HepG2 (cell line): ENCODE measurements around the gene KITLG. TPM values are rescaled to one million over a fixed set of nuclear protein-coding genes. Genes with fewer than 3 reads are reported as not detected.

Experiments used
- ATAC-seq: fragments of 200-7000 bp; cut with Tn5 transposase; 3 replicates; pipeline ENCODE4 v1.9.1; 2020; ENCODE audit warnings: mild to moderate bottlenecking, moderate library complexity
- BruUV-seq: library from RNA; stranded (reverse); fragments of 400-500 nt; replicated peaks from 2 replicates; lab custom pipeline; 2021; lab: Mats Ljungman, UMichigan
- CTCF ChIA-PET: fragments of 300-600 bp; formaldehyde crosslinking; extraction: SDS; loops from one replicate; lab custom pipeline; 2021; ENCODE audit warnings: low total read pairs, inconsistent platforms, low intra/inter-chr PET ratio; lab: Yijun Ruan, JAX
- POLR2A ChIA-PET: fragments of 350-600 bp; sonication (Branson Sonifier 250); formaldehyde crosslinking; loops from one replicate; lab custom pipeline; 2020; ENCODE audit warnings: antibody characterized with exemption, inconsistent platforms; lab: Yijun Ruan, JAX
- DNase-seq: peaks from one replicate; pipeline ENCODE4 v3.0.0-alpha.2; 2015; ENCODE audit warnings: low spot score
- FAIRE-seq: peaks from 3 replicates; lab custom pipeline; 2011; peaks lifted over from hg19 to GRCh38; lab: Jason Lieb, UNC
- H2AFZ ChIP-seq: one replicate; pipeline ENCODE4 v1.6.1; 2011; ENCODE audit warnings: low read length, inconsistent platforms
- H3K27ac ChIP-seq: fragments of 300-600 bp; 3 replicates; pipeline ENCODE4 v1.8.0; 2011; ENCODE audit warnings: mixed run types, mild to moderate bottlenecking, mixed read lengths, low read length, inconsistent platforms; ENCODE audit not compliant: insufficient read depth; ENCODE audit errors: extremely low read length
- H3K27me3 ChIP-seq, 2 experiments: fragments of 200-600 bp in 1 of 2; 2 replicates in 1 of 2; 3 replicates in 1 of 2; pipeline versions ENCODE4 v1.6.0 to v1.8.0; 2011; ENCODE audit warnings: low read length in 2 of 2, mild to moderate bottlenecking in 2 of 2, moderate library complexity in 2 of 2, inconsistent platforms in 1 of 2; ENCODE audit not compliant: insufficient read depth in 2 of 2, control insufficient read depth in 1 of 2
- H3K36me3 ChIP-seq, 2 experiments: fragments of 200-600 bp in 1 of 2; replicated peaks in 1 of 2; 2 replicates in 1 of 2; 3 replicates in 1 of 2; pipeline versions ENCODE4 v1.5.1 to v1.8.0; 2011; ENCODE audit warnings: low read length in 2 of 2, inconsistent platforms in 1 of 2; ENCODE audit not compliant: insufficient read depth in 2 of 2, control insufficient read depth in 1 of 2
- H3K4me1 ChIP-seq: 2 replicates; pipeline ENCODE4 v1.5.1; 2012; ENCODE audit warnings: low read length, inconsistent platforms; ENCODE audit not compliant: insufficient read depth
- H3K4me2 ChIP-seq: 2 replicates; pipeline ENCODE4 v1.6.0; 2011; ENCODE audit warnings: low read depth, low read length, inconsistent platforms
- H3K4me3 ChIP-seq, 3 experiments: fragments of 200-600 bp in 1 of 3; sonication (generic), shearing (Covaris generic) in 1 of 3; replicated peaks in 1 of 3; 2 replicates each; pipeline ENCODE4 v1.5.1; 2011 to 2016; ENCODE audit warnings: low read length in 3 of 3, inconsistent platforms in 2 of 3, low read depth in 2 of 3, mild to moderate bottlenecking in 2 of 3, control low read depth in 1 of 3, mixed read lengths in 1 of 3; ENCODE audit not compliant: insufficient read depth in 1 of 3
- H3K79me2 ChIP-seq: one replicate; pipeline ENCODE4 v1.6.1; 2011; ENCODE audit warnings: low read length, inconsistent platforms; ENCODE audit not compliant: insufficient read depth
- H3K9ac ChIP-seq: 2 replicates; pipeline ENCODE4 v1.6.0; 2011; ENCODE audit warnings: mild to moderate bottlenecking, low read depth, low read length, inconsistent platforms; ENCODE audit not compliant: insufficient read depth
- H3K9me3 ChIP-seq: 2 replicates; pipeline ENCODE4 v1.5.1; 2012; ENCODE audit warnings: mild to moderate bottlenecking, low read length
- H4K20me1 ChIP-seq: 2 replicates; pipeline ENCODE4 v1.6.0; 2011; ENCODE audit warnings: inconsistent platforms, mild to moderate bottlenecking, low read length, moderate library complexity; ENCODE audit not compliant: insufficient read depth
- ATRX ChIP-seq: sonication (generic); formaldehyde crosslinking; IDR thresholded peaks from 2 replicates; pipeline ENCODE4 v1.4.0; 2020; ENCODE audit warnings: missing genetic modification reagents, borderline replicate concordance
- CENPX ChIP-seq: sonication (generic); formaldehyde crosslinking; IDR thresholded peaks from 2 replicates; pipeline ENCODE4 v1.9.0; 2021; ENCODE audit warnings: mild to moderate bottlenecking, missing genetic modification reagents, moderate library complexity
- ZNF24 ChIP-seq: fragments of 450-650 bp; IDR thresholded peaks from 2 replicates; pipeline ENCODE4 v1.6.1; 2017; ENCODE audit warnings: antibody characterized with exemption, mild to moderate bottlenecking
- ZNF773 ChIP-seq: sonication (generic); formaldehyde crosslinking; IDR thresholded peaks from 2 replicates; pipeline ENCODE4 v1.4.0; 2020; ENCODE audit warnings: missing genetic modification reagents, borderline replicate concordance
- WGBS: methylation state at CpG from one replicate; pipeline ENCODE4 v1.1.6; 2017; ENCODE audit warnings: low lambda C conversion rate; 5-methylcytosine and 5-hydroxymethylcytosine counted together
- in situ Hi-C: cut with HindIII; loops from 2 replicates; pipeline ENCODE4 v1.10.0; 2017; ENCODE audit warnings: low pct_unique_long_range_greater_than_20kb; ENCODE audit not compliant: extremely low pct_ligation_motif_present
- intact Hi-C: fragments of 100-400 bp; cut with micrococcal nuclease; formaldehyde crosslinking; loops from one replicate; pipeline ENCODE4 v1.10.0; 2022; ENCODE audit not compliant: unreplicated experiment
- polyA plus RNA-seq, 8 experiments: library from polyadenylated mRNA; depleted of rRNA in 3 of 8; stranded (reverse) in 7 of 8; unstranded in 1 of 8; fragments of >200 nt; fragmentation: Illumina TruSeq in 4 of 8; extraction: Trizol in 4 of 8; gene quantifications; 2 replicates each; pipeline versions ENCODE4 v1.2.1 to v1.2.3, GENCODE V29; 2011 to 2016; ENCODE audit warnings: low read depth in 4 of 8, missing spikeins in 1 of 8, mixed read lengths in 1 of 8; ENCODE audit not compliant: insufficient read depth in 1 of 8
- small RNA-seq, 3 experiments: library from RNA; depleted of rRNA; stranded (forward); fragments of <200 nt; gene quantifications; one replicate each; pipeline ENCODE3, GENCODE V24; 2012; ENCODE audit warnings: low read depth in 2 of 3, low replicate concordance in 1 of 3; ENCODE audit not compliant: insufficient read length in 3 of 3, insufficient read depth in 2 of 3
- total RNA-seq, 5 experiments: library from RNA; depleted of rRNA; stranded (reverse); fragments of >200 nt; fragmentation: Illumina TruSeq; extraction: Trizol; gene quantifications; 2 replicates each; pipeline ENCODE4 v1.2.3, GENCODE V29; 2016; ENCODE audit warnings: low read depth in 1 of 5
- TF ChIP-seq, protein P1 (sequence below): sonication (generic); formaldehyde crosslinking; IDR thresholded peaks from 2 replicates; pipeline ENCODE4 v1.5.0; 2020; ENCODE audit warnings: mild to moderate bottlenecking, missing genetic modification reagents
- TF ChIP-seq, protein P2 (sequence below): sonication (generic); formaldehyde crosslinking; conservative IDR thresholded peaks from 2 replicates; pipeline ENCODE4 v1.4.0; 2020; ENCODE audit warnings: missing genetic modification reagents

KITLG gene
- total and polyA plus RNA-seq, 2 of the 13 experiments (the other 11 are each of a cell fraction or from before 2014, with no cell fraction given) = 0.66 to 4.3 TPM

DNA sequence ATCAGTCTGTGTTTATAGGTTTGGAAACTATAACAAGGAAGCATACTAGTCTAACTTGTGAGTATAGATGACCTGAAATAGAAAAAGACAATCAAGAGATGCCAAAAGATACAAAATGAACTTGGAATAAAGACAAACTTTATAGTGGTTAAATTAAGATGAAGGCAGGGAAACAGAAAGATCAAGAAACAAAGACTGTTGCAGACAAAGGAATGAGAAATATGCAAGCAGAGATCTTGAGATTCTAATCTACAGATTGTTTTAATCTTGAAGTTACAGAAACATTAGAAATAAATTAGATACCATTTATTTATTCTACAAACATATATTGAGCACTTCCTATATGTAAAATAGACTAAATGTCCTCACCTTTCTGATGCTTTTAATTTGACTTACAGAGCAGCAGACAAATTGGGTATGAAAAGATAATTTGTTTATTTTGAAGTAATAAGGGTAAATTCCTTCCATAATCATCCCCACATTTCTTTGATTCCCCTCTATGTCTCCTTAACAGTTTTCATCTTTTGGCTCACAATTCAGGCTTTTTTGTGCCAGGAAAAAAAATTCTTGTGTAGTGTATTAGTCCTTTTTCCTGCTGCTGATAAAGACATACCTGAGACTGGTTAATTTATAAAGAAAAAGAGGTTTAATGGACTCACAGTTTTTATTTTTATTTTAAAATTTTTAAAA is 134.4 kb downstream of the KITLG start (continued):
- TF ChIP-seq, protein P1, sequence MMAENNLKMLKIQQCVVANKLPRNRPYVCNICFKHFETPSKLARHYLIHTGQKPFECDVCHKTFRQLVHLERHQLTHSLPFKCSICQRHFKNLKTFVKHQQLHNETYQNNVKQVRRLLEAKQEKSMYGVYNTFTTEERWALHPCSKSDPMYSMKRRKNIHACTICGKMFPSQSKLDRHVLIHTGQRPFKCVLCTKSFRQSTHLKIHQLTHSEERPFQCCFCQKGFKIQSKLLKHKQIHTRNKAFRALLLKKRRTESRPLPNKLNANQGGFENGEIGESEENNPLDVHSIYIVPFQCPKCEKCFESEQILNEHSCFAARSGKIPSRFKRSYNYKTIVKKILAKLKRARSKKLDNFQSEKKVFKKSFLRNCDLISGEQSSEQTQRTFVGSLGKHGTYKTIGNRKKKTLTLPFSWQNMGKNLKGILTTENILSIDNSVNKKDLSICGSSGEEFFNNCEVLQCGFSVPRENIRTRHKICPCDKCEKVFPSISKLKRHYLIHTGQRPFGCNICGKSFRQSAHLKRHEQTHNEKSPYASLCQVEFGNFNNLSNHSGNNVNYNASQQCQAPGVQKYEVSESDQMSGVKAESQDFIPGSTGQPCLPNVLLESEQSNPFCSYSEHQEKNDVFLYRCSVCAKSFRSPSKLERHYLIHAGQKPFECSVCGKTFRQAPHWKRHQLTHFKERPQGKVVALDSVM (CRISPR knock-in tag) = no peak
- TF ChIP-seq, all 625 proteins: peak for 0

DNA sequence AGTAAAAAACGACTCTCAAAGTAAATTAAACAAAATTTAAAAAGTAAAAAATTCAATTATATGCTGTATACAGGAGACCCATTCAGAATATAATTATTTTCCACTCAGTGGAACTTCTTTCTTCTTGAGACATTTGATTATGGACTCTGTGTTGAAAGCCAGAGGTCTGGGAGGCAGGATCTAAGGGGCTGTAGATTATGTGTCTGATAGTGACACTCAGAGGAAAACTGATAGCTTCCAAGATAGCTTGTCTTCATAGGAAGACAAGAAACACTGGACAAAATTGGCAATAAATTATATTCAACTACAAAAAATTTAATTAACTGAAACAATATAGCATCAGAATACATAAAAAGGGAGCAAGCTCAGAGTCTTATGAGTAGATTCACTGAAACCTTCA is 135.8 kb downstream of the KITLG start:
- Histone ChIP-seq H3K4me2 (no peak overlapping the region), H3K4me3 (no peak overlapping the region), H3K27me3 (no peaks in the 10 kb centered on the region), H3K4me1 (no peaks in the 10 kb centered on the region), H3K79me2 (no peaks in the 10 kb centered on the region), H4K20me1 (no peaks in the 10 kb centered on the region), H3K9me3 (no peaks in the 10 kb centered on the region), H3K36me3 (no peaks in the 10 kb centered on the region), H3K27ac (no peak overlapping the region), H3K9ac (no peak overlapping the region), H2AFZ (no peak overlapping the region)
- CTCF ChIA-PET = no interaction called here
- 0% methylated on average over 1 of the region's 1 CpG for WGBS
- DNase-seq (no peak), ATAC-seq (no peak), FAIRE-seq (no peak)
- in situ Hi-C loops (no loop called here), intact Hi-C loops (no loop called here)
- BruUV-seq = no TSS peak
- no peak for TF ChIP-seq CENPX
- no peak for TF ChIP-seq ZNF24
- TF ChIP-seq, protein P2, sequence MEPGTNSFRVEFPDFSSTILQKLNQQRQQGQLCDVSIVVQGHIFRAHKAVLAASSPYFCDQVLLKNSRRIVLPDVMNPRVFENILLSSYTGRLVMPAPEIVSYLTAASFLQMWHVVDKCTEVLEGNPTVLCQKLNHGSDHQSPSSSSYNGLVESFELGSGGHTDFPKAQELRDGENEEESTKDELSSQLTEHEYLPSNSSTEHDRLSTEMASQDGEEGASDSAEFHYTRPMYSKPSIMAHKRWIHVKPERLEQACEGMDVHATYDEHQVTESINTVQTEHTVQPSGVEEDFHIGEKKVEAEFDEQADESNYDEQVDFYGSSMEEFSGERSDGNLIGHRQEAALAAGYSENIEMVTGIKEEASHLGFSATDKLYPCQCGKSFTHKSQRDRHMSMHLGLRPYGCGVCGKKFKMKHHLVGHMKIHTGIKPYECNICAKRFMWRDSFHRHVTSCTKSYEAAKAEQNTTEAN = no peak
- TF ChIP-seq ATRX (CRISPR knock-in tag) = no peak
- no peak for TF ChIP-seq ZNF773 (CRISPR knock-in tag)
- POLR2A ChIA-PET = no interaction called here

Small RNAs within 50 kb of the gene (small RNA-seq; reads per million reads assigned to genes)
- gene RNU1-117P = 0 to 0.97 (median 0.10) reads per million in 3 experiments
